SK-N-SH treated with all-trans-retinoic acid at 6 μM for 48 hours (cell line): ENCODE measurements around the gene DOK1.

Source experiments
- CSDC2 ChIP-seq: fragments of 250-450 bp; sonication (Bioruptor Pico); IDR thresholded peaks from 2 replicates; pipeline ENCODE4 v1.5.0; 2020; ENCODE audit warnings: mild to moderate bottlenecking, moderate library complexity
- ESRRG ChIP-seq: fragments of 250-450 bp; sonication (Bioruptor Pico); IDR thresholded peaks from 2 replicates; pipeline ENCODE4 v1.6.1; 2021; ENCODE audit warnings: mild to moderate bottlenecking
- GLIS3 ChIP-seq: fragments of 250-450 bp; sonication (Bioruptor Pico); IDR thresholded peaks from 2 replicates; pipeline ENCODE4 v1.5.0; 2020; ENCODE audit warnings: mild to moderate bottlenecking, moderate library complexity
- OSR1 ChIP-seq: fragments of 250-450 bp; sonication (Bioruptor Pico); IDR thresholded peaks from 2 replicates; pipeline ENCODE4 v1.8.0; 2022; ENCODE audit warnings: moderate library complexity, mild to moderate bottlenecking, inconsistent platforms
- PATZ1 ChIP-seq: fragments of 250-450 bp; sonication (Bioruptor Pico); IDR thresholded peaks from 2 replicates; pipeline ENCODE4 v1.8.0; 2020; ENCODE audit warnings: mild to moderate bottlenecking, moderate library complexity, borderline replicate concordance
- RARB ChIP-seq: fragments of 250-450 bp; sonication (Bioruptor Pico); IDR thresholded peaks from 2 replicates; pipeline ENCODE4 v1.8.0; 2021; ENCODE audit warnings: mild to moderate bottlenecking, moderate library complexity
- SNAI2 ChIP-seq: fragments of 250-450 bp; sonication (Bioruptor Pico); IDR thresholded peaks from 2 replicates; pipeline ENCODE4 v1.5.0; 2020; ENCODE audit warnings: mild to moderate bottlenecking, moderate library complexity
- TCF4 ChIP-seq: fragments of 250-450 bp; sonication (Bioruptor Pico); IDR thresholded peaks from 2 replicates; pipeline ENCODE4 v1.8.0; 2021; ENCODE audit warnings: mild to moderate bottlenecking, moderate library complexity, borderline replicate concordance
- TSHZ2 ChIP-seq: fragments of 250-450 bp; sonication (Bioruptor Pico); IDR thresholded peaks from 2 replicates; pipeline ENCODE4 v1.5.0; 2020; ENCODE audit warnings: mild to moderate bottlenecking, moderate library complexity
- ZFP3 ChIP-seq: fragments of 250-450 bp; sonication (Bioruptor Pico); IDR thresholded peaks from 2 replicates; pipeline ENCODE4 v1.5.0; 2020; ENCODE audit warnings: mild to moderate bottlenecking, moderate library complexity
- ZFP30 ChIP-seq: fragments of 450-650 bp; formaldehyde crosslinking; IDR thresholded peaks from 2 replicates; pipeline ENCODE4 v1.5.0; 2022; ENCODE audit warnings: mild to moderate bottlenecking, moderate library complexity
- ZNF565 ChIP-seq: fragments of 450-650 bp; formaldehyde crosslinking; conservative IDR thresholded peaks from 2 replicates; pipeline ENCODE4 v1.5.0; 2020; ENCODE audit warnings: low read depth, mild to moderate bottlenecking, moderate library complexity
- ZNF70 ChIP-seq: fragments of 450-650 bp; formaldehyde crosslinking; IDR thresholded peaks from 2 replicates; pipeline ENCODE4 v1.5.0; 2020; ENCODE audit warnings: mild to moderate bottlenecking, moderate library complexity
- ZNF8 ChIP-seq: fragments of 450-650 bp; formaldehyde crosslinking; IDR thresholded peaks from 2 replicates; pipeline ENCODE4 v1.5.0; 2020; ENCODE audit warnings: mild to moderate bottlenecking, moderate library complexity

DNA sequence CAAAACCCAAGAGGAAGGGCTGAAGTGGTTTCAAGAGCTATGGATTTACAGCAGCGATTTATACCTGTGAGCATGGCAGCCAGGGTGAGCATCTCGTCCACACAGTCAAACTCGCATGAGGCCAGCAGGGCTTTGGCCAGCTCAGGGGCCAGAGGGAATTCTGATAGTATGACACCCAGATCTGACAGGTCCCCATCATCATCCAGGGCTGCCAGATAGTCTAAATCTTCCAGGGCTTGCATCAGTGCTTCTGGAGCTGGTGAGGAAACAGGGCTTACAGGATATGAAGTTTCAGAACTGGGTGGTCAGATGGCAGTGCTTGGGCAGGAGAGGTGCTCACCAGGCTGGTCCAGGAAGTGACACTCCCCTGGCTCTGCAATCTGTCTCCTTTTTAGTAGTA lies 32.0 kb upstream of the DOK1 start:
- no peak for TF ChIP-seq ZFP3 (CRISPR knock-in tag)
- no peak for TF ChIP-seq CSDC2 (CRISPR knock-in tag)
- no peak for TF ChIP-seq ZNF565 (CRISPR knock-in tag)
- TF ChIP-seq PATZ1 = no peak
- TF ChIP-seq ZFP30 = no peak
- TF ChIP-seq ZNF70 (CRISPR knock-in tag) = no peak
- TF ChIP-seq ZNF8 (CRISPR knock-in tag) = no peak
- no peak for TF ChIP-seq GLIS3 (CRISPR knock-in tag)
- TF ChIP-seq TCF4 (CRISPR knock-in tag) = no peak
- TF ChIP-seq TSHZ2 = no peak
- TF ChIP-seq ESRRG (CRISPR knock-in tag) = no peak
- no peak for TF ChIP-seq OSR1 (CRISPR knock-in tag)
- TF ChIP-seq RARB = no peak
- TF ChIP-seq SNAI2 (CRISPR knock-in tag) = no peak
